Ovary (tissue), 9 donors: Measurements from ENCODE around the gene MAP4. TPM values are rescaled to one million over a fixed set of nuclear protein-coding genes. Genes with fewer than 3 reads are reported as not detected.

Experiments used
- DNase-seq, 5 donors: peaks; one replicate each; pipeline ENCODE4 v3.0.0-alpha.2; 2019 to 2020
- H3K27ac ChIP-seq, 2 donors: fragments of 200-600 bp; one replicate each; pipeline versions ENCODE4 v1.5.1 to v1.8.0; 2019 to 2022
- H3K27me3 ChIP-seq: fragments of 200-600 bp; one replicate; pipeline ENCODE4 v1.8.0; 2022
- H3K36me3 ChIP-seq: fragments of 200-600 bp; sonication (generic); one replicate; pipeline ENCODE4 v1.5.1; 2019
- H3K4me1 ChIP-seq: one replicate; pipeline ENCODE4 v1.8.1; 2013; ENCODE audit warnings: mild to moderate bottlenecking, moderate library complexity; ENCODE audit not compliant: insufficient read depth
- H3K4me3 ChIP-seq: fragments of 200-600 bp; sonication (generic); one replicate; pipeline ENCODE4 v1.5.1; 2017
- H3K9me3 ChIP-seq, 2 donors: fragments of 200-600 bp in 1 of 2; sonication (generic) in 1 of 2; one replicate each; pipeline versions ENCODE4 v1.5.1 to v1.8.1; 2013 to 2019; ENCODE audit warnings: mild to moderate bottlenecking in 1 of 2, moderate library complexity in 1 of 2
- EP300 ChIP-seq: sonication (generic); formaldehyde crosslinking; IDR thresholded peaks from one replicate; pipeline ENCODE4 v1.6.1; 2017; ENCODE audit warnings: antibody characterized with exemption
- POLR2A ChIP-seq: fragments of 450-650 bp; IDR thresholded peaks from one replicate; pipeline ENCODE4 v1.6.1; 2017; ENCODE audit warnings: antibody characterized with exemption, mild to moderate bottlenecking, moderate library complexity
- WGBS, 3 donors: extraction: QIAGEN DNeasy Blood & Tissue Kit in 1 of 3; methylation state at CpG; one replicate each; pipeline versions ENCODE4 v1.1.5 to v1.1.7; 2013 to 2017; 5-methylcytosine and 5-hydroxymethylcytosine counted together
- intact Hi-C, 4 donors: fragments of 100-400 bp; cut with DNase I; formaldehyde crosslinking; loops; one replicate each; pipeline versions ENCODE4 v1.11.0 to v1.15.1; 2022 to 2023
- polyA plus RNA-seq, 2 donors: library from polyadenylated mRNA; stranded (reverse); fragments of 200-250 nt in 1 of 2; fragments of 350-450 nt in 1 of 2; fragmentation: Illumina TruSeq in 1 of 2; extraction: RNeasy Lipid Tissue Mini Kit (QIAGEN cat#74804) in 1 of 2; gene quantifications; one replicate each; pipeline ENCODE4 v1.2.3, GENCODE V29; 2013 to 2014
- total RNA-seq, 7 donors: library from RNA; depleted of rRNA in 2 of 7; stranded (reverse); fragments of >200 nt in 2 of 7; fragmentation: NEBNext Ultra II Directional in 3 of 7; extraction: Animal tissue kit (Norgen Biotek cat#: 25700) in 3 of 7; gene quantifications; one replicate each; pipeline versions ENCODE4 v1.1.0 to v1.2.4, GENCODE V29; 2016 to 2023
- TF ChIP-seq, protein P1 (sequence below), 3 donors: fragments of 450-650 bp in 2 of 3; fragments of 200-600 bp in 1 of 3; IDR thresholded peaks; one replicate each; pipeline versions ENCODE4 v1.5.1 to v1.8.0; 2016 to 2022; ENCODE audit warnings: antibody characterized with exemption in 3 of 3, mild to moderate bottlenecking in 1 of 3
- donor health status: DM: no; HTN: no; CAD: no; lungs with moderate emphysema.
- donor health status: DM: no; HTN: no; CAD: no.
- donor health status: Bipolar disorder and iron deficiency.
- donor health status: DM: yes; HTN: yes; CAD: no.
- donor health status: DM: no; HTN: no; CAD: no.
- donor health status: DM: yes; HTN: yes; CAD: no.

The MAP4 gene
- total and polyA plus RNA-seq, 9 donors, result 64.9 to 271 (median 196) TPM

DNA sequence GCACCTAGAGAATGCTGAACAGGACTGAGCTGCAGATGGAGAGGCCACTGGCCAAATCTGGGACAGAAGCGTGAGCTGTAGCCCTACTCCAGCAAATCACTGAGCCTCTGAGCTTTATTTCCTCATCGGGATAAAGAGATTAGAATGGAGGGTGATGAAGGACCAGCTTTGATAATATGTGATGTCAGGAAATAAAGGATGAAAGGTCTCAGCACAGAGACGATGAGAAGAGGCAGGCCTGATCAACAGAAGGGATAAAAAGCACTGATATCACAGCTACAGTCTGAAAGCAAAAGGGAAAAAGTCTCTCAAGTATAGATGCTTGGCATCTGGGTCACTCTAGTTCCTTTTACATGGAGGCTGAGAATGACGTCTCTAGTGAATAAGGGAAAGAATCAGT lies 143.3 kb downstream of the MAP4 start:
- no peak for TF ChIP-seq EP300
- TF ChIP-seq, protein P1, sequence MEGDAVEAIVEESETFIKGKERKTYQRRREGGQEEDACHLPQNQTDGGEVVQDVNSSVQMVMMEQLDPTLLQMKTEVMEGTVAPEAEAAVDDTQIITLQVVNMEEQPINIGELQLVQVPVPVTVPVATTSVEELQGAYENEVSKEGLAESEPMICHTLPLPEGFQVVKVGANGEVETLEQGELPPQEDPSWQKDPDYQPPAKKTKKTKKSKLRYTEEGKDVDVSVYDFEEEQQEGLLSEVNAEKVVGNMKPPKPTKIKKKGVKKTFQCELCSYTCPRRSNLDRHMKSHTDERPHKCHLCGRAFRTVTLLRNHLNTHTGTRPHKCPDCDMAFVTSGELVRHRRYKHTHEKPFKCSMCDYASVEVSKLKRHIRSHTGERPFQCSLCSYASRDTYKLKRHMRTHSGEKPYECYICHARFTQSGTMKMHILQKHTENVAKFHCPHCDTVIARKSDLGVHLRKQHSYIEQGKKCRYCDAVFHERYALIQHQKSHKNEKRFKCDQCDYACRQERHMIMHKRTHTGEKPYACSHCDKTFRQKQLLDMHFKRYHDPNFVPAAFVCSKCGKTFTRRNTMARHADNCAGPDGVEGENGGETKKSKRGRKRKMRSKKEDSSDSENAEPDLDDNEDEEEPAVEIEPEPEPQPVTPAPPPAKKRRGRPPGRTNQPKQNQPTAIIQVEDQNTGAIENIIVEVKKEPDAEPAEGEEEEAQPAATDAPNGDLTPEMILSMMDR (IDR thresholded peaks at IDR 0.05), result no peak
- TF ChIP-seq POLR2A, result no peak
- Histone ChIP-seq H3K4me3 (no peak overlapping the region), H3K9me3 (no peaks in the 10 kb centered on the region), H3K36me3 (no peaks in the 10 kb centered on the region), H3K4me1 (no peaks in the 10 kb centered on the region), H3K27me3 (no peaks in the 10 kb centered on the region), H3K27ac (no peak overlapping the region)
- DNase-seq, result no peak
- intact Hi-C loops, result no loop called here
- WGBS, 3 donors, result 80 to 85% (median 82%) methylated on average over 4 of the region's 4 CpGs

DNA sequence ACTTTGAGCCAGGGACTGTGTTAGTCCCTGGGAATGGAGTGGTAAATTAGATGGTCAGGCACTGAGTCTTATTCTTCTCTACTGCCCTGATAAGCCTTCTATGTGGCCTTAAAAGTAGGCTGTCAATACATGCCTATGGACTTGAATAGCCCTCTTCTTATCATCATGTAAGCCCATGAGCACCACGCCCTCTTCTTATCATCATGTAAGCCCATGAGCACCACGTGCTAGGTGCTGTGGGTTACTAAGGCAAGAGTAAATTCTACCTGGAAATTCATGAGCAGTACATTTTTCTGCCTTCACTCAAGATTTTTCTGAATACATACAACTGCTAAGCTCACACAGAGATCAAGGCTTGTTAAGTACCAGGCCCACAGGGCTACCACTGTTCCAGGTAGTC lies 144.8 kb downstream of the MAP4 start:
- 91 to 93% (median 92%) methylated on average over 2 of the region's 2 CpGs for WGBS, 3 donors
- Histone ChIP-seq H3K4me3 (no peak overlapping the region), H3K36me3 (no peaks in the 10 kb centered on the region), H3K27ac (no peak overlapping the region), H3K4me1 (no peaks in the 10 kb centered on the region), H3K9me3 (no peaks in the 10 kb centered on the region), H3K27me3 (no peaks in the 10 kb centered on the region)
- TF ChIP-seq EP300 (no peak), POLR2A (no peak)
- TF ChIP-seq, protein P1 (IDR thresholded peaks at IDR 0.05), result no peak
- intact Hi-C loops, result no loop called here
- DNase-seq, result no peak

DNA sequence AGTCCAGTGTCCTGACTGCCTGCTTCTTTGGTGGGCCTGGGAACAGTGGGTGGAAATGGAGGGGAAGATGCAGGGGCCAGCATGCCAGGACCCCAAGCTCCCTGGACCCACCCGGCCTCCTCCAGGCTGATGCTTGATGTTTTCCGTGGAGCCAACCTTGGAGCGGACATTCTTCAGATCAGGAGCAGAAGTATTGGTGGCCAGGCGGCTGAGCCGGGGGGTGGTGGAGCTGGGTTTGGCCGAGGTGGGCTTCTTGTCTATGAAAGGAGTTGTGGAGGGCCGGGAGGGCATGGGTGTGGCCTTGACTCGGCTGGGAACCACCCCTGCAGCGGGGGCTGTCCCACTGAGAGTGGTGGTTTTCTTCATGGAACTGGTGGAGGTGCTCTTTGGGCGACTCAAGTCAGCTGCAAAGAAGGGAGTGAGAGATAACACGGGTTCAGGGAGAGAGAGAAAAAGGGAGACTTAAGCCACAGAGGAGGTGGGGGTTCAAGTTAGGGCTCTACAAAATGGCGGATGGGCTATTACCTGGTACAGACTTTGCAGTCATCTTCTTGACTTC lies 145.4 kb downstream of the MAP4 start:
- no peak for DNase-seq
- intact Hi-C loops, result no loop called here
- Histone ChIP-seq H3K36me3 (no peaks in the 10 kb centered on the region), H3K27ac (no peak overlapping the region), H3K9me3 (no peaks in the 10 kb centered on the region), H3K27me3 (no peaks in the 10 kb centered on the region), H3K4me3 (no peak overlapping the region), H3K4me1 (no peaks in the 10 kb centered on the region)
- WGBS, 3 donors, result 86 to 91% (median 90%) methylated on average over 12 of the region's 12 CpGs
- TF ChIP-seq POLR2A, result no peak

DNA sequence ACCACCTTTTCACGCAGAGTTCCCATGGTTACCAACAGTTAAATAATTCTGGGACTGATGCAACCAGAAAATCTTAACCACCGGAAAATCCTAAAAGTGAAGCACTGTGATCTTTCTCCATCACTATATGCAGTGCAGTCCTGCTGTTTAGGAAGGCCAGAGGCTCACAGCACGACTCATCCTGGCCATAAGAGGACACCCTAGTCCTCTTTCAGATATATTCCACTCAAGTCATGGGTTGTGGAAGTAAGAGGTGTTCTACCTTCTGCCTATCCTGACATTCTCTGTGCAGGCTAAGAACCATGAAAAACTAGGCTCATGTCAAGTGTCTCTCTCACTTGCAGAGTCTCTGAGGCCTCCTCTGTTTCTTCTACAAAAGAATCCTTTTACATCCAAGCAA lies 146.1 kb downstream of the MAP4 start:
- Histone ChIP-seq H3K4me1 (no peaks in the 10 kb centered on the region), H3K27ac (no peak overlapping the region), H3K4me3 (no peak overlapping the region), H3K27me3 (no peaks in the 10 kb centered on the region), H3K36me3 (no peaks in the 10 kb centered on the region), H3K9me3 (no peaks in the 10 kb centered on the region)
- WGBS, 3 donors, result 89 to 92% (median 90%) methylated on average over 3 of the region's 3 CpGs
- DNase-seq, result no peak
- TF ChIP-seq EP300 (no peak), POLR2A (no peak)
- TF ChIP-seq, protein P1 (IDR thresholded peaks at IDR 0.05), result no peak
- intact Hi-C loops, result no loop called here

DNA sequence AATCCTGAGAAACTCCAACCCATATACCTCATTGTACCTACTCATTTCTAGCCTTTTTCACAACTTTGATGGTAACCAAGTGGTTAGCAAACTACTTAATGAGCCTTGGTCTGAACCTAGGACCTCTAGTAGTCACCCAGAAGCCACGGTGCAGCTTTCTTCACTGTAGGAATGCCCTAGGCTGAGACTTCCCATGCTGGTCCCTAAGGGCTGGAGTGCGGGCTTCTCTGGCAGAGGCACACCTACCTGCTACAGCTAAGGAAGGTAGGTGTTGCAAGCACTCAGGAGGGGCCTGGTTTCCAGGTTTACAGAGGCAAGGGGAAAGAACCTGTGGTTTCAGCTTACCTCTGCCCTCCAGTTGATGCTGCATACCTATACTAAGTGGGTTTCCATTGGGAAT lies 147.9 kb downstream of the MAP4 start:
- DNase-seq, result no peak
- Histone ChIP-seq H3K36me3 (no peaks in the 10 kb centered on the region), H3K9me3 (no peaks in the 10 kb centered on the region), H3K27ac (no peak overlapping the region), H3K27me3 (no peaks in the 10 kb centered on the region), H3K4me3 (no peak overlapping the region), H3K4me1 (no peaks in the 10 kb centered on the region)
- TF ChIP-seq EP300, result no peak
- TF ChIP-seq, protein P1 (IDR thresholded peaks at IDR 0.05), result no peak
- TF ChIP-seq POLR2A, result no peak
- 93 to 97% (median 93%) methylated on average over 2 of the region's 2 CpGs for WGBS, 3 donors
- intact Hi-C loops, result no loop called here
